GM13977 (cell line): ENCODE results near the gene GOLGA6A.
A peak's percentile ranks its signal among the peaks of the same experiment; 100 is the strongest.

Experiments
- DNase-seq: peaks from one replicate; pipeline ENCODE4 v3.0.0; 2012; ENCODE audit warnings: low spot score
- CTCF ChIP-seq: IDR thresholded peaks from 2 replicates; pipeline ENCODE4 v1.5.1; 2012; ENCODE audit warnings: mild to moderate bottlenecking, control low read depth; ENCODE audit not compliant: insufficient read depth; ENCODE audit errors: extremely low read depth, missing control alignments
- in situ Hi-C: fragments of 300-500 bp; cut with MboI; formaldehyde crosslinking; loops from one replicate; pipeline ENCODE4 v1.12.0; 2022; ENCODE audit warnings: low sequenced_read_pairs, low pct_unique_long_range_greater_than_20kb, mixed read lengths, inconsistent platforms; ENCODE audit not compliant: unreplicated experiment

GOLGA6A gene

GRCh38 chr15:74128785-74129585, 46.6 kb upstream of the GOLGA6A start:
- peak; percentile 30 for DNase-seq
- TF ChIP-seq CTCF = no peak

DNA sequence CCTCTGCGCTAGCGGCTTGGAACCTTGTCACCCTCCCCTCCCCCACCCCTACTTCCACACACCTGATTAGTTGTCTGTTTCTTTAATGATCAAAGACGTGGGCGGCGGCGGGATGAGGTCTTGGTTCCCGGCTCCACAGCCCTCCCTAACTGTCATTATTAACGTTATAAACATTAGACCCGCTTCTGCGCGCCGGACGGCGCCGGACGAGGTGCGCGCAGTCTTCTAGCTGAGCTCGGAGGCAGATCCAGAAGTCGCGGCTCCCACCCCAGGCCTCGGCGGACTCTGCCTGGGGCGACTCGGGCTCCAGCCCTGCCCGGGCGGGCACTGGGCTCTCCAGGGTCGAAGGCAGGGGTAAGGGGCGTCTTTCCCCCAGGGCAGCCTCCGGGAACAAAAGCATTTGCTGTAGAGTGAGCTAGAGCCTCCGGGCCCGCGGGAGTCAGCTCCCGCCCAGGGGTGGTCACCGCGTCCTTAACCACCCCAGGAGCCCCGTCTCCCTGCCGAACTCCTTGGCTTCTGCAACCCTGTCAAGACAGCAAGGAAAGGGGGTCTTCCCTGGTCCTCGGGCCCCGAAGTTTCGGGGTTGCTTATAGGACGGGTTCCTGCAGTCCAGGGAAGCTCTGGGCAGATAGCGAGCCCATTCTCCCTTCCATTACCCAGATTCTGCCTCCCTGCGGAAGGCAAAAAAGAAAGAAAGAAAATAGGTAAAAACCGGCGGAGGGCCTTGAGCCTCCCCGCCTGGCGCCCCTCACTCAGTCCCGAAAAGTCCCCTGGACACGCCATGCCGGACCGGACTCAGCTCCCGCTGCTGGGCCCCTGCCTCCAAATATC, 45.8 kb upstream of the GOLGA6A start:
- in situ Hi-C loops = no loop called here
- peak; percentile 43 for DNase-seq

More at GRCh38 chr15:74128785-74129585, 46.6 kb upstream of the GOLGA6A start:
- in situ Hi-C loops = no loop called here

GRCh38 chr15:74127255-74127953, 45.1 kb upstream of the GOLGA6A start:
- peak; percentile 100 for TF ChIP-seq CTCF
- in situ Hi-C loops = no loop called here
- peak; percentile 83 for DNase-seq

More for the DNA sequence above, 45.8 kb upstream of the GOLGA6A start:
- TF ChIP-seq CTCF = no peak

GRCh38 chr15:74124759-74125158, 42.4 kb upstream of the GOLGA6A start:
- in situ Hi-C loops = no loop called here
- DNase-seq = no peak
- TF ChIP-seq CTCF = no peak

DNA sequence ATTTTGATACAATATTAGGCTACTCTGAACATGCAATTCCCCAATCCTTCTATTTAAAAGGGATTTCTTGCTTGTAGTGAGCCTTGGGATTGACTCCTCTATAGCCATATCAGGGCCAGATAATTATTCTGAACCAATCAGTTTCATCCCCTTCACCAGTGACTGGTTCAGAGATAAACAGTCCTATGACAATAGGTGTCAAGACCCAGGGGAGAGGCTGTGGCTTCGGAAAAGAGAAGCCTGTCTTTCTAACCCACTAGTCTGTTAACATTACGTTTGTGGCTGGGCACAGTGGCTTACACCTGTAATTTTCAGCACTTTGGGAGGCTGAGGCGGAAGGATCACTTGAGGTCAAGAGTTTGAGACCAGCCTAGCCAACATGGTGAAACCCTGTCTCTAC, 41.8 kb upstream of the GOLGA6A start:
- DNase-seq = no peak
- in situ Hi-C loops = no loop called here
- no peak for TF ChIP-seq CTCF

- no peak for TF ChIP-seq CTCF
- in situ Hi-C loops = no loop called here
- DNase-seq = no peak
Observed at GRCh38 chr15:74123658-74124057, 41.3 kb upstream of the GOLGA6A start.
